ENCODE results near the gene MED12L. TPM values are rescaled to one million over a fixed set of nuclear protein-coding genes. Genes with fewer than 3 reads are reported as not detected.

The MED12L gene
- total and polyA plus RNA-seq, 2 donors (not counting 1 experiment from before 2014, with no cell fraction given): 0.94 to 4.3 TPM

DNA sequence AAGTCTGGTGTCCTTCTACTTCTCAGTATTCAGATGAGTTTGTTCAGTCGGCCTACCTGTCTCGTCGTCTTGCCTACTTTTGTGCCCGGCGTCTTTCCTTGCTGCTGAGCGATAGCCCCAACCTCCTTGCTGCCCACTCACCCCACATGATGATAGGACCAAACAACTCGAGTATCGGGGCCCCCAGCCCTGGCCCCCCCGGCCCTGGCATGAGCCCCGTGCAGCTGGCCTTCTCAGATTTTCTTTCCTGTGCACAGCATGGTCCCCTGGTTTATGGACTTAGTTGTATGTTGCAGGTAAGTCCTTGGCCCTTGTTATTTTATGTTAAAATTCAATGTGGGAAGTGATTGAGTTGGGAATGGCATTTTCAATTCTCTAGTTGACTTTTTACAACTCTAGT is 74.3 kb downstream of the MED12L start:
- Histone ChIP-seq H3K27me3 (ENCODE audit: control insufficient read depth, insufficient read depth, low read length) (no peaks in the 10 kb centered on the region), H3K4me3 (replicated peaks in 1 of 4; ENCODE audit: control extremely low read depth in 1 of 4, insufficient read depth in 1 of 4, low read depth in 3 of 4, low read length in 4 of 4) (no peak overlapping the region), H3K4me2 (ENCODE audit: extremely low read depth, insufficient read depth, low read length) (no peak overlapping the region), H3K9me3 (ENCODE audit: control insufficient read depth, insufficient read depth, low read depth, low read length) (no peaks in the 10 kb centered on the region), H2AFZ (ENCODE audit: low read length) (no peak overlapping the region), H4K20me1 (ENCODE audit: control insufficient read depth, extremely low read depth, insufficient read depth, low read length) (no peaks in the 10 kb centered on the region), H3K4me1 (ENCODE audit: control insufficient read depth, extremely low read depth, insufficient read depth, low read length) (no peaks in the 10 kb centered on the region), H3K27ac (ENCODE audit: insufficient read depth, low read length) (no peak overlapping the region), H3K36me3 (ENCODE audit: control insufficient read depth, insufficient read depth, low read length) (no peaks in the 10 kb centered on the region), H3K9ac (ENCODE audit: insufficient read depth, low read length) (no peak overlapping the region), H3K79me2 (ENCODE audit: control insufficient read depth, insufficient read depth, low read length) (no peaks in the 10 kb centered on the region)
- TF ChIP-seq EZH2 (IDR thresholded peaks at IDR 0.05; ENCODE audit: low read length, missing control alignments) (no peak), CTCF (conservative IDR thresholded peaks at IDR 0.05 in 1 of 2, IDR thresholded peaks at IDR 0.05 in 1 of 2; ENCODE audit: low read depth in 1 of 2, low read length in 2 of 2) (no peak)
- no peak for DNase-seq (ENCODE audit: low read depth in 2 of 2)

DNA sequence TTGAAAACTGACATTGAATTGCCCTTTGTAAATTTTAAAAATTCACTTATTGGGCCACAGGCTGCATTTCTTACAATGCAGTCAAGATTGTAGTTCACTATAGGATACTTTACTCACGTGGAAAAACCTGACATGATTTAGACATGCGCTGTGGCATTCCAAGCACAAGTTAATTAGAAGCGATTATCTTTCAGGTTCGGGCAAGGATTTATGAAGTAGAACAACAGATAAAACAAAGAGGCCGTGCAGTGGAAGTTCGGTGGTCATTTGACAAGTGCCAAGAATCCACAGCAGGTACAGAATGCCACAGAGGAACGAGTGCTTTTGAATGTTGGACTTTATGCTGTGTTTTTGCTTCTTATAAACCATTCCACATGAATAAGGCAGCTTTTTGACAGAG is 79.8 kb downstream of the MED12L start:
- no peaks in the 10 kb centered on the region for H3K4me1 ChIP-seq (ENCODE audit: control insufficient read depth, extremely low read depth, insufficient read depth, low read length)
- no peak overlapping the region for H3K4me2 ChIP-seq (ENCODE audit: extremely low read depth, insufficient read depth, low read length)
- H3K9ac ChIP-seq (ENCODE audit: insufficient read depth, low read length): no peak overlapping the region
- H3K27ac ChIP-seq (ENCODE audit: insufficient read depth, low read length): no peak overlapping the region
- no peak for DNase-seq (ENCODE audit: low read depth in 2 of 2)
- no peaks in the 10 kb centered on the region for H3K36me3 ChIP-seq (ENCODE audit: control insufficient read depth, insufficient read depth, low read length)
- no peak for TF ChIP-seq CTCF (conservative IDR thresholded peaks at IDR 0.05 in 1 of 2, IDR thresholded peaks at IDR 0.05 in 1 of 2; ENCODE audit: low read depth in 1 of 2, low read length in 2 of 2)
- TF ChIP-seq EZH2 (IDR thresholded peaks at IDR 0.05; ENCODE audit: low read length, missing control alignments): no peak
- no peak overlapping the region for H2AFZ ChIP-seq (ENCODE audit: low read length)
- no peak overlapping the region for H3K4me3 ChIP-seq (replicated peaks in 1 of 4; ENCODE audit: control extremely low read depth in 1 of 4, insufficient read depth in 1 of 4, low read depth in 3 of 4, low read length in 4 of 4)
- no peaks in the 10 kb centered on the region for H3K27me3 ChIP-seq (ENCODE audit: control insufficient read depth, insufficient read depth, low read length)
- H3K9me3 ChIP-seq (ENCODE audit: control insufficient read depth, insufficient read depth, low read depth, low read length): no peaks in the 10 kb centered on the region
- H3K79me2 ChIP-seq (ENCODE audit: control insufficient read depth, insufficient read depth, low read length): no peaks in the 10 kb centered on the region
- H4K20me1 ChIP-seq (ENCODE audit: control insufficient read depth, extremely low read depth, insufficient read depth, low read length): no peaks in the 10 kb centered on the region

- Histone ChIP-seq H3K27me3 (ENCODE audit: control insufficient read depth, insufficient read depth, low read length) (no peaks in the 10 kb centered on the region), H3K9ac (ENCODE audit: insufficient read depth, low read length) (no peak overlapping the region), H4K20me1 (ENCODE audit: control insufficient read depth, extremely low read depth, insufficient read depth, low read length) (no peaks in the 10 kb centered on the region), H3K27ac (ENCODE audit: insufficient read depth, low read length) (no peak overlapping the region), H3K4me1 (ENCODE audit: control insufficient read depth, extremely low read depth, insufficient read depth, low read length) (no peaks in the 10 kb centered on the region), H3K4me2 (ENCODE audit: extremely low read depth, insufficient read depth, low read length) (no peak overlapping the region), H3K4me3 (replicated peaks in 1 of 4; ENCODE audit: control extremely low read depth in 1 of 4, insufficient read depth in 1 of 4, low read depth in 3 of 4, low read length in 4 of 4) (no peak overlapping the region), H3K36me3 (ENCODE audit: control insufficient read depth, insufficient read depth, low read length) (no peaks in the 10 kb centered on the region), H3K79me2 (ENCODE audit: control insufficient read depth, insufficient read depth, low read length) (no peaks in the 10 kb centered on the region), H2AFZ (ENCODE audit: low read length) (no peak overlapping the region), H3K9me3 (ENCODE audit: control insufficient read depth, insufficient read depth, low read depth, low read length) (no peaks in the 10 kb centered on the region)
- peak in 1 of 2 donors; percentile 9 for TF ChIP-seq CTCF (conservative IDR thresholded peaks at IDR 0.05 in 1 of 2, IDR thresholded peaks at IDR 0.05 in 1 of 2; ENCODE audit: low read depth in 1 of 2, low read length in 2 of 2)
- TF ChIP-seq EZH2 (IDR thresholded peaks at IDR 0.05; ENCODE audit: low read length, missing control alignments): no peak
- peak in 1 of 2 donors; percentile 5 for DNase-seq (ENCODE audit: low read depth in 2 of 2)
Observed at GRCh38 chr3:151166161-151166560, 80.7 kb downstream of the MED12L start.

Data from fibroblast of lung (primary cell).